Kidney (tissue), 14 donors: ENCODE data around the gene FARP2. TPM values are rescaled to one million over a fixed set of nuclear protein-coding genes. Genes with fewer than 3 reads are reported as not detected.
"Not testable (repeated sequence)": the region's sequence is repeated elsewhere in the genome, so short reads cannot be mapped to it uniquely, and the experiment has no call there.

Experiments used
- DNase-seq, 5 donors: peaks; one replicate each; pipeline ENCODE4 v3.0.0-alpha.2; 2013 to 2020
- FAIRE-seq: peaks from 2 replicates; lab custom pipeline; 2012; peaks lifted over from hg19 to GRCh38; lab: Jason Lieb, UNC
- H3K27ac ChIP-seq, 2 donors: one replicate each; pipeline ENCODE4 v1.7.0; 2013; ENCODE audit warnings: low read depth in 2 of 2, low read length in 2 of 2, inconsistent platforms in 1 of 2
- H3K27me3 ChIP-seq: one replicate; pipeline ENCODE4 v1.7.1; 2013; ENCODE audit warnings: low read length, inconsistent platforms; ENCODE audit not compliant: control insufficient read depth, insufficient read depth
- H3K36me3 ChIP-seq, 3 donors: one replicate each; pipeline versions ENCODE4 v1.7.0 to v1.7.1; 2013; ENCODE audit warnings: low read length in 3 of 3, control low read depth in 1 of 3, inconsistent platforms in 1 of 3; ENCODE audit not compliant: insufficient read depth in 3 of 3, control insufficient read depth in 2 of 3
- H3K4me1 ChIP-seq, 3 donors: one replicate each; pipeline versions ENCODE4 v1.7.0 to v1.7.1; 2013; ENCODE audit warnings: low read length in 3 of 3, inconsistent platforms in 1 of 3, low read depth in 1 of 3; ENCODE audit not compliant: control insufficient read depth in 2 of 3, insufficient read depth in 2 of 3
- H3K4me3 ChIP-seq, 3 donors: one replicate each; pipeline versions ENCODE4 v1.7.0 to v1.8.1; 2013; ENCODE audit warnings: low read length in 3 of 3, control low read depth in 1 of 3, inconsistent platforms in 1 of 3
- H3K9ac ChIP-seq, 3 donors: one replicate each; pipeline versions ENCODE4 v1.7.0 to v1.7.1; 2013; ENCODE audit warnings: low read length in 3 of 3, control low read depth in 1 of 3, inconsistent platforms in 1 of 3
- H3K9me3 ChIP-seq, 3 donors: one replicate each; pipeline versions ENCODE4 v1.7.0 to v1.7.1; 2013; ENCODE audit warnings: low read length in 3 of 3, control low read depth in 1 of 3, inconsistent platforms in 1 of 3; ENCODE audit not compliant: control insufficient read depth in 2 of 3, insufficient read depth in 1 of 3
- intact Hi-C: fragments of 100-400 bp; cut with DNase I; formaldehyde crosslinking; loops from one replicate; pipeline ENCODE4 v1.11.1; 2022
- polyA plus RNA-seq: library from polyadenylated mRNA; stranded (reverse); fragments of 350-450 nt; fragmentation: Illumina TruSeq; extraction: RNeasy Lipid Tissue Mini Kit (QIAGEN cat#74804); gene quantifications from one replicate; pipeline ENCODE4 v1.2.3, GENCODE V29; 2014; ENCODE audit warnings: low read depth, low replicate concordance; ENCODE audit not compliant: insufficient read depth
- total RNA-seq: library from RNA; stranded (reverse); fragmentation: NEBNext Ultra II Directional; extraction: Animal tissue kit (Norgen Biotek cat#: 25700); gene quantifications from one replicate; pipeline ENCODE4 v1.2.1, GENCODE V29; 2021
- TF ChIP-seq, protein P1 (sequence below): IDR thresholded peaks from 3 replicates; pipeline ENCODE4 v1.5.1; 2012; ENCODE audit warnings: mild to moderate bottlenecking, moderate library complexity, borderline replicate concordance; ENCODE audit not compliant: insufficient read depth; ENCODE audit errors: extremely low read depth
- donor health status: control.
- donor health status: control.
- donor health status: control.
- donor health status: control.
- donor health status: control.
- donor health status: DM: yes; HTN: yes; CAD: no.
- donor health status: Normal renal cell carcinoma (clear cell type).

The FARP2 gene
- total and polyA plus RNA-seq, 2 donors from 2014 or later, result 20.3 to 50.5 TPM

GRCh38 chr2:241381872-241382271 is 25.8 kb downstream of the FARP2 start:
- FAIRE-seq, result no peak
- Histone ChIP-seq H3K4me3 (no peak overlapping the region), H3K27me3 (no peaks in the 10 kb centered on the region), H3K36me3 (peaks cover 0 to 11% (median 3%) of the 10 kb centered on the region in 3 donors), H3K9me3 (no peaks in the 10 kb centered on the region), H3K9ac (no peak overlapping the region), H3K27ac (no peak overlapping the region), H3K4me1 (peaks cover 12 to 22% (median 13%) of the 10 kb centered on the region in 3 donors)
- TF ChIP-seq, protein P1, sequence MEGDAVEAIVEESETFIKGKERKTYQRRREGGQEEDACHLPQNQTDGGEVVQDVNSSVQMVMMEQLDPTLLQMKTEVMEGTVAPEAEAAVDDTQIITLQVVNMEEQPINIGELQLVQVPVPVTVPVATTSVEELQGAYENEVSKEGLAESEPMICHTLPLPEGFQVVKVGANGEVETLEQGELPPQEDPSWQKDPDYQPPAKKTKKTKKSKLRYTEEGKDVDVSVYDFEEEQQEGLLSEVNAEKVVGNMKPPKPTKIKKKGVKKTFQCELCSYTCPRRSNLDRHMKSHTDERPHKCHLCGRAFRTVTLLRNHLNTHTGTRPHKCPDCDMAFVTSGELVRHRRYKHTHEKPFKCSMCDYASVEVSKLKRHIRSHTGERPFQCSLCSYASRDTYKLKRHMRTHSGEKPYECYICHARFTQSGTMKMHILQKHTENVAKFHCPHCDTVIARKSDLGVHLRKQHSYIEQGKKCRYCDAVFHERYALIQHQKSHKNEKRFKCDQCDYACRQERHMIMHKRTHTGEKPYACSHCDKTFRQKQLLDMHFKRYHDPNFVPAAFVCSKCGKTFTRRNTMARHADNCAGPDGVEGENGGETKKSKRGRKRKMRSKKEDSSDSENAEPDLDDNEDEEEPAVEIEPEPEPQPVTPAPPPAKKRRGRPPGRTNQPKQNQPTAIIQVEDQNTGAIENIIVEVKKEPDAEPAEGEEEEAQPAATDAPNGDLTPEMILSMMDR, result no peak
- no peak for DNase-seq
- intact Hi-C loops, result no loop called here

- H3K4me3 ChIP-seq, H3K9ac ChIP-seq, DNase-seq, H3K9me3 ChIP-seq, H3K27me3 ChIP-seq, intact Hi-C loops, H3K4me1 ChIP-seq, H3K27ac ChIP-seq, FAIRE-seq: not testable (repeated sequence)
- peaks cover 0 to 11% (median 3%) of the 10 kb centered on the region in 3 donors for H3K36me3 ChIP-seq
Measured at GRCh38 chr2:241385450-241385849, 29.4 kb downstream of the FARP2 start.

- no peaks in the 10 kb centered on the region for H3K27me3 ChIP-seq
- peaks cover 0 to 11% (median 3%) of the 10 kb centered on the region in 3 donors for H3K36me3 ChIP-seq
- no peak overlapping the region for H3K4me3 ChIP-seq
- DNase-seq (no peak), FAIRE-seq (no peak)
- H3K9ac ChIP-seq, result no peak overlapping the region
- H3K27ac ChIP-seq, result no peak overlapping the region
- TF ChIP-seq, protein P1, result no peak
- H3K4me1 ChIP-seq, result peaks cover 0 to 3% (median 2%) of the 10 kb centered on the region in 3 donors
- intact Hi-C loops, result no loop called here
- no peaks in the 10 kb centered on the region for H3K9me3 ChIP-seq
Measured at GRCh38 chr2:241386519-241386918, 30.4 kb downstream of the FARP2 start.

DNA sequence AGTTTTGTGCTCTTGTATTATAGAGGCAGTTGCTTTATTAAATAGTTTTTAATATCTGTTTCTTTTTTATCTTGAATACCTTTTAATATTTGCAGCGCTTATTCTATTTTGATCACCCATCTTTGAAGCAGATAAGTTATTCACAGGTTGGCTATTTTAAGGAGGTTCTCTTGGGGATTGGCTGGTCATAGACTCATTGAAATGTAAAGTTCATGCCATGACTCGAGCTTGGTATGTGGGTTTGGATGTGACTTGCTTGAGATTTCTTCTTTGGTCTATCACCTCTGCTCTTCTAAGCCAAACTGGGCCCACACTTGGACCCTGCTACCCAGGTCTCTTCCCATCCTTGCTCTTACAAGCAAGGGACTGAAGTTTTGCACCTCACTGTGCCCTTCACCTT is 33.6 kb downstream of the FARP2 start:
- intact Hi-C loops, result no loop called here
- Histone ChIP-seq H3K4me1 (peaks cover 0 to 3% (median 2%) of the 10 kb centered on the region in 3 donors), H3K9ac (no peak overlapping the region), H3K27ac (no peak overlapping the region), H3K36me3 (peaks cover 0 to 2% (median 0%) of the 10 kb centered on the region in 3 donors), H3K4me3 (no peak overlapping the region), H3K9me3 (no peaks in the 10 kb centered on the region), H3K27me3 (no peaks in the 10 kb centered on the region)
- TF ChIP-seq, protein P1, result no peak
- DNase-seq (no peak), FAIRE-seq (no peak)
